OCI-M2 (cell line): ENCODE results near the gene PARD6A.
"Not testable (repeated sequence)": the region's sequence is repeated elsewhere in the genome, so short reads cannot be mapped to it uniquely, and the experiment has no call there.

Source experiments
- DNase-seq: peaks from one replicate; lab custom pipeline; 2025; ENCODE audit not compliant: unreplicated experiment; lab: John Stamatoyannopoulos, UW

PARD6A gene

GRCh38 chr16:67685388-67686112 is 24.8 kb downstream of the PARD6A start:
- no peak for DNase-seq

DNA sequence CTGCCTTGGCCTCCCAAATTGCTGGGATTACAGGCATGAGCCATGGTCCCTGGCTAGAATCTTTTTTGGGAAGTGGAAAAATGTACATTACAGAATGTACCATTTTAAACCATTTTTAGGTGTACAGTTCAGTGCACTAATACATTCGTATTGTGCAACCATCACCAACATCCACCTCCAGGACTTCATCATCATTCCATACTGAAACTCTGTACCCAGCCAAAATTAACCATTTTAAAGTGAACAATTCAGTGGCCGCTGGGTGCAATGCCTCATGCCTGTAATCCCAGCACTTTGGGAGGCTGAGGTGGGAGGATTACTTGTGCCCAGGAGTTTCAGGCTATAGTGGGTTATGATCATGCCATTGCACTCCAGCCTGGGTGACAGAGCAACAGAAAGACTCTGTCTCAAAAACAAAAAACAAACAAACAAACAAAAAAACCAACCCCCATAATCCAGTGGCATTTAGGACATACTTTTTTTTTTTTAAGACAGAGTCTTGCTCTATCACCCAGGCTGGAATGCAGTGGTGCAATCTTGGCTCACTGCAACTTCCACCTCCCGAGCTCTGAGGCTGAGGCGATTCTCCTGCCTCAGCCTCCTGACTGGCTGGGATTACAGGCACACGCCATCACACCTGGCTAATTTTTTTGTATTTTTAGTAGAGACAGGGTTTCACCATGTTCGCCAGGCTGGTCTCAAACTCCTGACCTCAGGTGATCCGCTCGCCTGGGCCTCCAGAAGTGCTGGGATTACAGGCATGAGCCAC is 32.9 kb downstream of the PARD6A start:
- DNase-seq, result not testable (repeated sequence)

- no peak for DNase-seq
Measured at GRCh38 chr16:67694611-67695010, 33.9 kb downstream of the PARD6A start.

- no peak for DNase-seq
Measured at GRCh38 chr16:67697422-67698185, 36.8 kb downstream of the PARD6A start.

DNA sequence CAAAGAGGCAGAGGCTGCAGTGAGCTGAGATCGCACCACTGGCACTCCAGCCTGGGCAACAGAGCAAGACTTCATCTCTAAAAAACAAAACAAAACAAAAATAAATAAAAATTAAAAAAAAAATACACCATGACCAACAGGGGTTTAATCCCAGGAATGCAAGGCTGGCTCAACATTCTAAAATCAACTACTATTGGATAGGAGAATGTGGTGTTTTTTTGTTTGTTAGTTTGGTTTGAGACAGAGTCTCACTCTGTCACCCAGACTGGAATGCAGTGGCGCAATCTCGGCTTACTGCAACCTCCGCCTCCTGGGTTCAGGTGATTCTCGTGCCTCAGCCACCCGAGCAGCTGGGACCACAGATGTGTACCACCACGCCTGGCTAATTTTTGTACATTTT is 38.5 kb downstream of the PARD6A start:
- no peak for DNase-seq

DNA sequence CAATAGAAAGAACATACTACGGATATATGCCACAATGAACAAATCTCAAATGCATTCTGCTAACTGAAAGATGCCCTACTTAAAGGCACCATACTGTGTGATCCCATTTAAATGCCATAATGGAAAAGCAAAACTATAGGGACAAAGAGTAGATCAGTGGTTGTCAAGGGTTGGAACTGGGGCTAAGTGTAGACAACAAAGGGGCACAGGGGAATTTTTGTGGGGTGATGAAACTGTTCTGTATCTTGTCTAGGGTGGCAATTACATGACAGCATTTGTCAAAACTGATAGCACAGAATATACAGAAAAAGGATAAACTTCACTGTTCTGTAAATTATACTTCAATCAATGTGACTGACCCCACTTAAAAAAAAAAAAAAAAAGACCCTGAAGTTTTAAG is 40.7 kb downstream of the PARD6A start:
- no peak for DNase-seq

GRCh38 chr16:67702130-67702529 is 41.4 kb downstream of the PARD6A start:
- DNase-seq, result no peak

DNA sequence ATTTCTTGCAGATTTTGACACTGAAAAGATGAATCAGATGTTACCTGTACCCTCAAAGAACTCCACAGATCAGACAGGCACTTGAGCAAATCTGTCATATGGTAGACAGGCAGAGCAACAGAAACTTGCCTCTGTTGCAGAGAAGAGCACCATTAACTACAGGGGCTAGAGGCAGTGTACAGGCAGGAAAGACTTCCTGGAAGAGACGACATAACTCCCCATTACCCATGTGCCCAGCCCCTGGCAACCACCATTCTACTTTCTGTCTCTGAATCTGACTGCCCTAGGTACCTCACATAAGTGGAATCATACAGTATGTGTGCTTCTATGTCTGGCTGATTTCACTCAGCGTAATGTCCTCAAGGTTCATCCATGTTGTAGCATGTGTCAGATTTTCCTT is 42.9 kb downstream of the PARD6A start:
- no peak for DNase-seq

DNA sequence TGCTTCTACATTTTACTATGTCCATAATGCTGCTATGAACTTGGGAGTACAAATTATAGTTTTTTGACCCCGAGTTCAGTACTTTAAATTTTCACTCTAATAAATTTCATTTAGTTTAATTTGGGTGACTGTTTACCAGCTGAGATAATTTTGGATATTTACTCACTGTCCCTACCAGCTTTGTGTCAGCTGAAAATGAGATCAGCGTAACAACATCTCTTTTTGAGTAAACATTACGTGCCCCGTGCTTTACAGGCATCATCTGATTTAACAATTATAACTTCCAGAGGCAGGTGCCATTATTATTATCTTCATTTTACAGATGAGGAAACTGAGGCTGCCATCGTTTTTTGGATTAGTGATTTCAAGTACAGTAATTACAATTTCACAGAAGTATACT is 43.4 kb downstream of the PARD6A start:
- DNase-seq, result no peak

DNA sequence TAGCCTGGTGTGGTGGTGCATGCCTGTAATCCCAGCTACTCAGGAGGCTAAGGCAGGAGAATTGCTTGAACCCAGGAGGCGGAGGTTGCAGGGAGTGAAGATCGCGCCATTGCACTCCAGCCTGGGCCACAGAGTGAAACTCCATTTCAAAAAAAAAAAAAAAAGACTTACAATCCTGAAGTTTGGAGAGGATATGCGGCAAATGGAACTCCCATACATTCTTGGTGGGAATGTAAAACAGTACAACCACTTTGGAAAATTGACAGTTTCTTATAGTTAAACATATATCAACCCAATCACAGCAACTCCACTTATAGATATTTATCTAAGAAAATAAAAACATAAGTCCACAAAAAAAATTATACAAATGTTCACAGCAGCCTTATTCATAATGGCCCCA is 46.5 kb downstream of the PARD6A start:
- DNase-seq, result no peak

- DNase-seq, result no peak
Measured at GRCh38 chr16:67707790-67708189, 47.0 kb downstream of the PARD6A start.

- DNase-seq, result no peak
Measured at GRCh38 chr16:67708368-67708771, 47.6 kb downstream of the PARD6A start.

- no peak for DNase-seq
Measured at GRCh38 chr16:67709050-67709449, 48.3 kb downstream of the PARD6A start.

GRCh38 chr16:67710607-67711006 is 49.8 kb downstream of the PARD6A start:
- no peak for DNase-seq
